ENCODE measurements around the gene MIX23. TPM values are rescaled to one million over a fixed set of nuclear protein-coding genes. Genes with fewer than 3 reads are reported as not detected.

MIX23 gene
- 50.2 to 74.6 TPM (median 53.1 TPM) in 5 replicates for total RNA-seq (2022; extraction: Qiagen RNA extraction; ENCODE audit: low read depth)

DNA sequence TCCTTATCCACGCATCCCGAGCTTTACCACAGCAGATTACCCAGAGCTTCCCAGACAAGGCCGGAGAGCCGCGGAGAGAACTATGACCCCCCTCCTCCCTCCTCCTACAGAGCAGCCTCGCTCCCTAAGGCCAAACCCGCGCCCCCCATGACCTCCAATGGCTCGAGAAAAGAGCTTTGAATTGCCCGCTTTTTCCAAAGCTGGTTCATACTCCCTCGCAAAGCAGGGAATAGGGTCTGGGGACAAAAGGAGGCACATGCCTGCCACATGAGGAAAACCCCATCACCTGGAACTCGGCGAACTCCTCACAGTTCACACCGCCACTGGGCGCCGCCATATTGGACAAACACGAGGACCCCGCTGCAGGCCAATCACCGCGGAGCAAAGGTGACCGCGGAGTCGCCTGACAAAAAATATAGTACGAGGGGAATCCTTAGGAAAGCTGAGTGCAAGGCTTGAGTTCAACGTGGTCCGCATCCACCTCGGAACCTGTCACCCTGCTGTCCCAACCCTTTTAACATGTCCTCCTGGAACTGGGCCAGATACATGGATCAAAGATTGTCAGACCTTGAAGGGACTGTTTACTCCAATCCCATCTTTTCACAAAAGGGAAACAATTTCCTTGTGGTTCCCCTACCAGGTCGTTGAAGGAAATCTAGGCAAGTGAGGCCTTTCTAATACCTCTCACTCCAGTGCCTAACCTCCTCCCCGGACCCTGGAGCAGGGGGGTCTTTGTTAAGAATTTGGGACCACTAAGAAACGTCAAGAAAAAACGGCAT, at the start of gene MIX23:
MIX23 (minus strand) TSS at position 344 of the 779 bp plus-strand sequence; CDS start at position 337, 7 bp downstream.

DNA sequence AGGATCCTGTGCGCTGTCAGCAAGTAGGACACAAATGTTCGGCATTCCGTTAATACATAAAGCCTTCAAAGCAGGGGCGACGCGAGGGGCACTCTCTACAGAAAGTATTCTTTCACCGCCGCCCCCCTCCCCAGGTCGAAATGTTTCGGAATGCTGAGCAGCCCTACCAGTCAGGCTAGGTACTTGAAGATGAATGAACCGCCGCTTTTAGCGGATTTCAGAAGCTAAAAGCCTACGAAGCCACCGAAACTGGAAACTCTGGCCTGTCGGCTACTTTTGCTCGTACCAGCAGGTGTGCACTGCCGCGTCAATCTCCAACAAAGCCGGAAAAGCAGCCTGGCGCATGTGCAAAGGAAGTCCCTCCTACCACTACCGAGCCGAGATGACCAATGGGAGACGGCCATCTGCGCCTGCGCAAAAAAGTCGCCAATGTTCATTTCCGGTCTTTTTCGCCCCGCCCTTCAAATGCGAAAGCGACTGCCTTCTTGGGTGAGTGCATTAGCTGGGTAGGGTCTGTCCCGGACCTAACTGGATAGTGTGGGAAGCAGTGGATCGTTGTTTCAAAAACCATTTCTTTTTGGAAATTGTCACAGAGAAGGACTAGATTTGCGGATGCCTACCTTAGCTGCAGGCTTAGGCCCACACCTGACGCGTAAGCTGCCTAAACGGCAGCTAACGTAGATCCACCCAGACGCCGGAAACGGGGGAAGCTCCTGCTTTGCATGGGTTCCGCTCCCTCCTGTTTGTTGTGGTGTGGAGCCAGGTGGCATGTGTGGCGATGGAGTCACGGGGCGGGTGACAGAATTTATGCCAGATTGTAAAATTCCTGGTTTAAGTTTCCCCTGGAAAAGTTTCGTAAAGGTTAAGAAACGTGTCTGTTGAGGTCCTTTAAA, 33.0 kb upstream of the MIX23 start, which contains the start of gene WDR5B:
WDR5B (minus strand) TSS at position 301 of the 893 bp plus-strand sequence. CDS start 534 bp downstream, outside the sequence.

DNA sequence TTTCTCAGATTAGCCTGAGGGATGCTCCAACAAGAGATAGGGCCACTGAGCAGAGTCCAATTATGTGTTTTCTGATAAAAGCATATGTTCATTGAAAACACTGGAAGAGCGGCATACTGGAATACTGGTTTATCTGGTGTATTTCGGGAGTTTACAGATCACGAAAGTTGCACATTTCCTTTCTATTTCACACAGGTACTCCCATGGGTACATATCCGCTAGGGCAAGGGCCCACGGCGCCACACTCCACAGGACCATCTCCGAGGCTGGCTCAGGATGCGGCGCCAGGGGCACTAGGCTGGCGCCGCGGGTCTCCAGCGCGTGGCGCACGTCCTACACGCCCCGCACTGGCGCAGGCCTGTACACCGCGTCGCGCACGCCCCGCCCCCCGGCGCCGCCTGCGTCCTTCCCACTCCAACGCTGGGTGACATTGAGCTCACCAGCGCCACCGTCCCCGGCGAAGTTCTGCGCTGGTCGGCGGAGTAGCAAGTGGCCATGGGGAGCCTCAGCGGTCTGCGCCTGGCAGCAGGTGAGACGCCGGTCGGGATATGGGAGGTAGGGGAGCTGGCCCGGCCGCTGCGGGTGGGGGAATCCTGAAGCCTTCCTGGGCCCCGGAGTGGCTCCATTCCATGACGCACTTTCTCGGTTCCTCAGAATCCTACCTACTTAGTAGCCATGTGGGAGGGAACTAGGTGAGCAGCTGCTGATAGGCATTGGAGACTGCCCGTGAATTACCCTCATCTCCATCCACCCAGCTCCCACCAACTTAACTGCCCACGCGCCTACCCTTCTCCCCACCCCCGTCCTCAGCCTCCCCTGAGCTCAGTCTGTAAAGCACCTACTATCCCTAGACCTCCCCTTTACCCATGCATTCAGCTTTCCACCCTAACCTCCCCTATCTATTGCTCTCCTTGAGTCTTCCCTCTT, 1.0 kb upstream of the MIX23 start, which contains the start of gene FAM162A:
FAM162A (plus strand) TSS at position 412 of the 927 bp plus-strand sequence; CDS start at position 496, 84 bp downstream.

DNA sequence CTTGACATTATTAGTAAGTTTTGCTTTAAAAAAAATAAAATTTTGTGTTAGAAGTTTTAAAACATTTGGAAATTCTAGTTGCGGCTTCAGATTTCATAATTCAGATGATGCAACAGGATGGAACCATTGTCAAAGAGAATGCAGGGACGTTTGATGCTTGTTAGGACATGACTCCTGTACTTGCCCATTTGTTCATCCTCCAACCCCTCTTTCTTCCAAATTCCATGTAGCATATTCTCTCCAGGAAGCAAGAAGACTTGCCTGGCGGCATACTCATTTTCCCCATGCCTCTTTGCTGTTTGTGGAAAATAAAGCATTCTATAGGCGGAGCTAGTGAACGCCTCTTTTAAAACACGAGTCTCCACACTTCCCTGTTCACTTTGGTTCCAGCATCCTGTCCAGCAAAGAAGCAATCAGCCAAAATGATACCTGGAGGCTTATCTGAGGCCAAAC, 58.1 kb downstream of the MIX23 start, which contains the start of gene CSTA:
CSTA (plus strand) TSS at position 378 of the 453 bp plus-strand sequence; CDS start at position 423, 45 bp downstream.

Other genes with a start within 250 kb of the MIX23 start
- not detected in 5 replicates for gene CASR, start 199.6 kb downstream of the MIX23 start, total RNA-seq (2022; extraction: Qiagen RNA extraction; ENCODE audit: low read depth)
- gene CSTA, start 58.0 kb downstream of the MIX23 start, total RNA-seq (2022; extraction: Qiagen RNA extraction; ENCODE audit: low read depth): 0.73 to 1.7 TPM (median 1.1 TPM) in 5 replicates
- 34.6 to 39.7 TPM (median 36.4 TPM) in 5 replicates for gene FAM162A, start 951 bp upstream of the MIX23 start, total RNA-seq (2022; extraction: Qiagen RNA extraction; ENCODE audit: low read depth)
- gene WDR5B, start 32.8 kb upstream of the MIX23 start, total RNA-seq (2022; extraction: Qiagen RNA extraction; ENCODE audit: low read depth): 3.0 to 4.3 TPM (median 3.2 TPM) in 5 replicates
- 57.8 to 72.4 TPM (median 61.4 TPM) in 5 replicates for gene KPNA1, start 131.7 kb upstream of the MIX23 start, total RNA-seq (2022; extraction: Qiagen RNA extraction; ENCODE audit: low read depth)
- gene PARP9, start 181.1 kb upstream of the MIX23 start, total RNA-seq (2022; extraction: Qiagen RNA extraction; ENCODE audit: low read depth): 5.0 to 6.1 TPM (median 5.3 TPM) in 5 replicates
- gene DTX3L, start 181.1 kb upstream of the MIX23 start, total RNA-seq (2022; extraction: Qiagen RNA extraction; ENCODE audit: low read depth): 7.2 to 11.6 TPM (median 8.2 TPM) in 5 replicates
- not detected in 5 replicates for gene PARP15, start 194.4 kb upstream of the MIX23 start, total RNA-seq (2022; extraction: Qiagen RNA extraction; ENCODE audit: low read depth)

Data from A549 treated with CpdA at 1 μM for 4 hours (cell line).